ENCODE results near the gene DYNC1LI2. TPM values are rescaled to one million over a fixed set of nuclear protein-coding genes. Genes with fewer than 3 reads are reported as not detected.
"Not testable (repeated sequence)": the region's sequence is repeated elsewhere in the genome, so short reads cannot be mapped to it uniquely, and the experiment has no call there.

Gene DYNC1LI2
- total RNA-seq, 1 experiment from 2014 or later = 94.2 TPM

- Mint-ChIP-seq H3K4me3 (no peak overlapping the region), H3K4me1 (no peaks in the 10 kb centered on the region), H3K9me3 (no peaks in the 10 kb centered on the region; a peak in 1 of 5 replicates), H3K27me3 (ENCODE audit: low read depth) (no peaks in the 10 kb centered on the region), H3K36me3 (ENCODE audit: insufficient read depth in 1 of 3, low read depth in 3 of 3) (peaks cover 0 to 7% (median 6%) of the 10 kb centered on the region in 3 experiments; a peak in 2 of 7 replicates), H3K27ac (no peak overlapping the region)
- Histone ChIP-seq H2BK120ac (ENCODE audit: low read depth, low read length, poor library complexity, severe bottlenecking) (no peak overlapping the region), H2BK5ac (ENCODE audit: insufficient read length, low read length) (no peak overlapping the region), H4K91ac (ENCODE audit: insufficient read length, low read depth, low read length) (no peak overlapping the region), H2BK12ac (ENCODE audit: insufficient read length, low read depth, low read length) (no peak overlapping the region), H2BK15ac (ENCODE audit: low read depth, low read length) (no peak overlapping the region), H3K18ac (ENCODE audit: insufficient read length, low read depth, low read length) (no peak overlapping the region), H3K27ac (ENCODE audit: insufficient read length, low read depth, low read length) (no peak overlapping the region), H3K4me1 (ENCODE audit: insufficient read depth, low read length) (no peaks in the 10 kb centered on the region), H3K27me3 (ENCODE audit: insufficient read depth, low read length) (no peaks in the 10 kb centered on the region), H3K56ac (ENCODE audit: insufficient read length, low read depth, low read length) (no peak overlapping the region), H3K4me2 (ENCODE audit: insufficient read depth, insufficient read length, low read length) (no peak overlapping the region), H2AFZ (ENCODE audit: low read length) (no peak overlapping the region), H4K5ac (ENCODE audit: insufficient read length, low read depth, low read length) (no peak overlapping the region), H2AK5ac (ENCODE audit: insufficient read length, low read length) (no peak overlapping the region), H3K4ac (ENCODE audit: low read depth, low read length) (no peak overlapping the region), H3K79me2 (ENCODE audit: insufficient read depth, low read length) (no peaks in the 10 kb centered on the region), H2BK20ac (ENCODE audit: low read depth, low read length, poor library complexity, severe bottlenecking) (no peak overlapping the region), H4K8ac (replicated peaks; ENCODE audit: insufficient read length, low read depth, low read length) (no peak overlapping the region), H3K9ac (ENCODE audit: extremely low read depth, insufficient read length, low read length) (no peak overlapping the region), H3K23me2 (ENCODE audit: insufficient read length, low read depth, low read length, poor library complexity, severe bottlenecking) (no peaks in the 10 kb centered on the region), H3K9me3 (ENCODE audit: control insufficient read depth, low read depth, low read length) (no peaks in the 10 kb centered on the region), H3K14ac (ENCODE audit: insufficient read depth, low read length) (no peak overlapping the region), H3T11ph (ENCODE audit: low read length) (no peak overlapping the region), H3K79me1 (ENCODE audit: insufficient read depth, low read depth, low read length, poor library complexity, severe bottlenecking) (no peaks in the 10 kb centered on the region), H3K23ac (ENCODE audit: insufficient read length, low read depth, low read length) (no peak overlapping the region), H4K20me1 (ENCODE audit: control insufficient read depth, insufficient read depth, insufficient read length) (no peaks in the 10 kb centered on the region)
- no peak for TF ChIP-seq CTCF (conservative IDR thresholded peaks at IDR 0.05)
- no CpG with 5 or more reads among the region's 2 CpGs for WGBS (ENCODE audit: extremely low coverage, insufficient read length, low lambda C conversion rate)
- DNase-seq = no peak
Observed at GRCh38 chr16:66798161-66798560, 46.8 kb upstream of the DYNC1LI2 start.

- not testable (repeated sequence) for H3K14ac ChIP-seq (ENCODE audit: insufficient read depth, low read length); H2BK12ac ChIP-seq (ENCODE audit: insufficient read length, low read depth, low read length); H3K4me2 ChIP-seq (ENCODE audit: insufficient read depth, insufficient read length, low read length); H4K91ac ChIP-seq (ENCODE audit: insufficient read length, low read depth, low read length); H2BK20ac ChIP-seq (ENCODE audit: low read depth, low read length, poor library complexity, severe bottlenecking); H3K23ac ChIP-seq (ENCODE audit: insufficient read length, low read depth, low read length); H3K4me1 ChIP-seq (ENCODE audit: insufficient read depth, low read length); H3K27me3 Mint-ChIP-seq (ENCODE audit: low read depth); H3K56ac ChIP-seq (ENCODE audit: insufficient read length, low read depth, low read length); H3K4me1 Mint-ChIP-seq; H3K79me1 ChIP-seq (ENCODE audit: insufficient read depth, low read depth, low read length, poor library complexity, severe bottlenecking); H3K23me2 ChIP-seq (ENCODE audit: insufficient read length, low read depth, low read length, poor library complexity, severe bottlenecking); H3K27me3 ChIP-seq (ENCODE audit: insufficient read depth, low read length); H2BK5ac ChIP-seq (ENCODE audit: insufficient read length, low read length); H4K5ac ChIP-seq (ENCODE audit: insufficient read length, low read depth, low read length); H3K27ac ChIP-seq (ENCODE audit: insufficient read length, low read depth, low read length); H3K4me3 Mint-ChIP-seq; H4K20me1 ChIP-seq (ENCODE audit: control insufficient read depth, insufficient read depth, insufficient read length); H2AFZ ChIP-seq (ENCODE audit: low read length); H3K36me3 Mint-ChIP-seq (ENCODE audit: insufficient read depth in 1 of 3, low read depth in 3 of 3); H3K4ac ChIP-seq (ENCODE audit: low read depth, low read length); DNase-seq; H3K9ac ChIP-seq (ENCODE audit: extremely low read depth, insufficient read length, low read length); H2AK5ac ChIP-seq (ENCODE audit: insufficient read length, low read length); H3K9me3 Mint-ChIP-seq; H3T11ph ChIP-seq (ENCODE audit: low read length); H2BK120ac ChIP-seq (ENCODE audit: low read depth, low read length, poor library complexity, severe bottlenecking); H3K27ac Mint-ChIP-seq; H3K18ac ChIP-seq (ENCODE audit: insufficient read length, low read depth, low read length); H2BK15ac ChIP-seq (ENCODE audit: low read depth, low read length); H3K79me2 ChIP-seq (ENCODE audit: insufficient read depth, low read length); H3K9me3 ChIP-seq (ENCODE audit: control insufficient read depth, low read depth, low read length); H4K8ac ChIP-seq (replicated peaks; ENCODE audit: insufficient read length, low read depth, low read length)
- WGBS (ENCODE audit: extremely low coverage, insufficient read length, low lambda C conversion rate) = no CpG with 5 or more reads among the region's 6 CpGs
Observed at GRCh38 chr16:66793984-66794383, 42.6 kb upstream of the DYNC1LI2 start.
